ENCODE measurements around the gene MZB1.

DNA sequence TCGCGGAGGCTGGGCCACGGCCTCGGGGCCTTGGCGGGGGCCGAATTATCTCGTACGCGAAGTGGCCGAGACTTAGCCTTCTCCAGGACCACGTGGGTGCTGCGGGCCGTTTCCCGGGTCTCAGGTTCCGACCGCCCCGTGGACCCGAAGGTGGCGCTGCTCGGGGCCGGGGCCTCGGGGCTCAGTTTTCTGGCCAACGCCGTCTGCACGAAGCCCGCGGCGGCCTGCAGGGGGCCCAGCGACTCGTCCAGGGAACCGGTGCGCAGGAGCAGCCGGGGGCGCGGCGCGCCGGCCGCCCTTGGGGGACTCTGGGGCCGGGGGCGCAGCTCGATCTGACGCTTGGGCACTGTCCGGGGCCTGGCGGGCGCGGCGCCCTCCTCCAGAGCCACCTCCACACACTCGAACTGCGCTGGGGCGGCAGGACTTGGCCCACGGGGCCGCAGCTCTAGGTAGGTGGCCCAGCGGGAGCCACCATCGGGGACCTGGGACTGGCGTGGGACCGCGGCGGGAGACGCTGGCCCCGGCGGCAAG, 4.5 kb upstream of the MZB1 start:
- TF ChIP-seq, protein P1, sequence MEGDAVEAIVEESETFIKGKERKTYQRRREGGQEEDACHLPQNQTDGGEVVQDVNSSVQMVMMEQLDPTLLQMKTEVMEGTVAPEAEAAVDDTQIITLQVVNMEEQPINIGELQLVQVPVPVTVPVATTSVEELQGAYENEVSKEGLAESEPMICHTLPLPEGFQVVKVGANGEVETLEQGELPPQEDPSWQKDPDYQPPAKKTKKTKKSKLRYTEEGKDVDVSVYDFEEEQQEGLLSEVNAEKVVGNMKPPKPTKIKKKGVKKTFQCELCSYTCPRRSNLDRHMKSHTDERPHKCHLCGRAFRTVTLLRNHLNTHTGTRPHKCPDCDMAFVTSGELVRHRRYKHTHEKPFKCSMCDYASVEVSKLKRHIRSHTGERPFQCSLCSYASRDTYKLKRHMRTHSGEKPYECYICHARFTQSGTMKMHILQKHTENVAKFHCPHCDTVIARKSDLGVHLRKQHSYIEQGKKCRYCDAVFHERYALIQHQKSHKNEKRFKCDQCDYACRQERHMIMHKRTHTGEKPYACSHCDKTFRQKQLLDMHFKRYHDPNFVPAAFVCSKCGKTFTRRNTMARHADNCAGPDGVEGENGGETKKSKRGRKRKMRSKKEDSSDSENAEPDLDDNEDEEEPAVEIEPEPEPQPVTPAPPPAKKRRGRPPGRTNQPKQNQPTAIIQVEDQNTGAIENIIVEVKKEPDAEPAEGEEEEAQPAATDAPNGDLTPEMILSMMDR (IDR thresholded peaks at IDR 0.05) = peak; percentile 19 to 44 (median 36)
- no peak for TF ChIP-seq POLR2A (IDR thresholded peaks at IDR 0.05)

All from right lobe of liver (tissue), 4 donors.